Measurements from ENCODE around the gene PPP1R3F. TPM values are rescaled to one million over a fixed set of nuclear protein-coding genes. Genes with fewer than 3 reads are reported as not detected.

Gene PPP1R3F
- total and polyA plus RNA-seq, 2 donors (not counting 1 experiment from before 2014, with no cell fraction given): 3.7 to 10.2 TPM

GRCh38 chrX:49251325-49251724 lies 18.3 kb upstream of the PPP1R3F start:
- H3K4me2 ChIP-seq (replicated peaks; ENCODE audit: low read depth, low read length, poor library complexity, severe bottlenecking): no peak overlapping the region

DNA sequence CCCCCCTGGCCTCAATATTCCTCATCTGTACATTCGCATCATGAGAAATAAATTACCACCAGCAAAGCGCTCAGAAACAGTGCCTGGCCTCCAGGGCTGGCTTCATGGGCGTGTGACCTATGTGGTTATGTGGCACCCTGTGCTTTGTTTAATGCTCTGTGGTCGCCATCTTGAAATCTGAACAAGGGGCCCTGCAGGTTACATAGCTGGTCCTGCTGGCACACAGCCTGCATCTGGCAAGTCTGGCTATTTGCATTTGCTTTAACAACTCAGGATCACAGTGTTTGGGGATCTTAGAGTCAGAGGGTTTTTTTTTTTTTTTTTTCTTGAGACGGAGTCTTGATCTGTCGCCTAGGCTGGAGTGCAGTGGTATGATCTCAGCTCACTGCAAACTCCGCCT lies 15.0 kb upstream of the PPP1R3F start:
- H3K79me2 ChIP-seq (ENCODE audit: control insufficient read depth, insufficient read depth, low read length): no peaks in the 10 kb centered on the region
- H3K4me3 ChIP-seq (ENCODE audit: control extremely low read depth in 1 of 5, extremely low read depth in 1 of 5, insufficient read depth in 1 of 5, low read depth in 2 of 5, low read length in 4 of 5): no peak overlapping the region
- H3K36me3 ChIP-seq (replicated peaks in 1 of 2; ENCODE audit: control extremely low read depth in 1 of 2, control insufficient read depth in 1 of 2, extremely low read depth in 1 of 2, insufficient read depth in 2 of 2, low read length in 1 of 2): no peaks in the 10 kb centered on the region
- H3K4me1 Mint-ChIP-seq: peaks cover 22% of the 10 kb centered on the region
- H3K27ac ChIP-seq (ENCODE audit: low read length in 2 of 2): no peak overlapping the region
- no peak overlapping the region for H3K9ac ChIP-seq (ENCODE audit: low read length)
- intact Hi-C loops (cut with micrococcal nuclease): no loop called here
- H3K27ac Mint-ChIP-seq: no peak overlapping the region
- H3K9me3 ChIP-seq (ENCODE audit: control extremely low read depth in 1 of 3, control insufficient read depth in 2 of 3, insufficient read depth in 1 of 3, low read length in 2 of 3): no peaks in the 10 kb centered on the region
- H2AFZ ChIP-seq (ENCODE audit: insufficient read depth, low read depth, low read length, poor library complexity, severe bottlenecking): no peak overlapping the region
- no peaks in the 10 kb centered on the region for H3K27me3 ChIP-seq (replicated peaks in 1 of 4; ENCODE audit: control extremely low read depth in 1 of 4, control insufficient read depth in 3 of 4, insufficient read depth in 4 of 4, low read length in 3 of 4)
- no peaks in the 10 kb centered on the region for H3K9me3 Mint-ChIP-seq (ENCODE audit: insufficient read depth)
- ATAC-seq (ENCODE audit: low read depth): no peak
- H3K4me1 ChIP-seq (ENCODE audit: control insufficient read depth in 2 of 2, insufficient read depth in 2 of 2, low read length in 2 of 2): peaks cover 10 to 23% of the 10 kb centered on the region in 2 donors
- H3K4me3 Mint-ChIP-seq: no peak overlapping the region
- no peak overlapping the region for H3K4me2 ChIP-seq (replicated peaks; ENCODE audit: low read depth, low read length, poor library complexity, severe bottlenecking)
- no peak for DNase-seq
- H3K27me3 Mint-ChIP-seq: no peaks in the 10 kb centered on the region
- CTCF ChIA-PET: no interaction called here
- POLR2A ChIA-PET: interaction anchor here (0.7 kb wide), 1 partner anchor 39 kb away, joined by 6 read pairs; no protein-coding TSS in a partner anchor
- no peak for TF ChIP-seq EZH2 (IDR thresholded peaks at IDR 0.05; ENCODE audit: borderline replicate concordance, insufficient read depth, low read depth, low read length, poor library complexity, severe bottlenecking)
- TF ChIP-seq, protein P1, sequence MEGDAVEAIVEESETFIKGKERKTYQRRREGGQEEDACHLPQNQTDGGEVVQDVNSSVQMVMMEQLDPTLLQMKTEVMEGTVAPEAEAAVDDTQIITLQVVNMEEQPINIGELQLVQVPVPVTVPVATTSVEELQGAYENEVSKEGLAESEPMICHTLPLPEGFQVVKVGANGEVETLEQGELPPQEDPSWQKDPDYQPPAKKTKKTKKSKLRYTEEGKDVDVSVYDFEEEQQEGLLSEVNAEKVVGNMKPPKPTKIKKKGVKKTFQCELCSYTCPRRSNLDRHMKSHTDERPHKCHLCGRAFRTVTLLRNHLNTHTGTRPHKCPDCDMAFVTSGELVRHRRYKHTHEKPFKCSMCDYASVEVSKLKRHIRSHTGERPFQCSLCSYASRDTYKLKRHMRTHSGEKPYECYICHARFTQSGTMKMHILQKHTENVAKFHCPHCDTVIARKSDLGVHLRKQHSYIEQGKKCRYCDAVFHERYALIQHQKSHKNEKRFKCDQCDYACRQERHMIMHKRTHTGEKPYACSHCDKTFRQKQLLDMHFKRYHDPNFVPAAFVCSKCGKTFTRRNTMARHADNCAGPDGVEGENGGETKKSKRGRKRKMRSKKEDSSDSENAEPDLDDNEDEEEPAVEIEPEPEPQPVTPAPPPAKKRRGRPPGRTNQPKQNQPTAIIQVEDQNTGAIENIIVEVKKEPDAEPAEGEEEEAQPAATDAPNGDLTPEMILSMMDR (IDR thresholded peaks at IDR 0.05): no peak
- no peaks in the 10 kb centered on the region for H4K20me1 ChIP-seq (ENCODE audit: control insufficient read depth, insufficient read depth, low read length, poor library complexity, severe bottlenecking)
- WGBS (ENCODE audit: insufficient coverage): 90% methylated on average over 2 of the region's 7 CpGs

More at GRCh38 chrX:49251325-49251724, 18.3 kb upstream of the PPP1R3F start:
- Histone ChIP-seq H3K27ac (ENCODE audit: low read length in 2 of 2) (no peak overlapping the region), H3K4me3 (ENCODE audit: control extremely low read depth in 1 of 5, extremely low read depth in 1 of 5, insufficient read depth in 1 of 5, low read depth in 2 of 5, low read length in 4 of 5) (no peak overlapping the region), H3K9ac (ENCODE audit: low read length) (no peak overlapping the region), H2AFZ (ENCODE audit: insufficient read depth, low read depth, low read length, poor library complexity, severe bottlenecking) (no peak overlapping the region), H4K20me1 (ENCODE audit: control insufficient read depth, insufficient read depth, low read length, poor library complexity, severe bottlenecking) (no peaks in the 10 kb centered on the region), H3K9me3 (ENCODE audit: control extremely low read depth in 1 of 3, control insufficient read depth in 2 of 3, insufficient read depth in 1 of 3, low read length in 2 of 3) (no peaks in the 10 kb centered on the region), H3K27me3 (replicated peaks in 1 of 4; ENCODE audit: control extremely low read depth in 1 of 4, control insufficient read depth in 3 of 4, insufficient read depth in 4 of 4, low read length in 3 of 4) (no peaks in the 10 kb centered on the region), H3K4me1 (ENCODE audit: control insufficient read depth in 2 of 2, insufficient read depth in 2 of 2, low read length in 2 of 2) (peaks cover 5 to 6% of the 10 kb centered on the region in 2 donors), H3K79me2 (ENCODE audit: control insufficient read depth, insufficient read depth, low read length) (no peaks in the 10 kb centered on the region), H3K36me3 (replicated peaks in 1 of 2; ENCODE audit: control extremely low read depth in 1 of 2, control insufficient read depth in 1 of 2, extremely low read depth in 1 of 2, insufficient read depth in 2 of 2, low read length in 1 of 2) (peaks cover 0 to 16% of the 10 kb centered on the region in 2 experiments)
- Mint-ChIP-seq H3K27ac (no peak overlapping the region), H3K4me1 (peaks cover 8% of the 10 kb centered on the region), H3K4me3 (no peak overlapping the region), H3K9me3 (ENCODE audit: insufficient read depth) (no peaks in the 10 kb centered on the region), H3K27me3 (no peaks in the 10 kb centered on the region)
- intact Hi-C loops (cut with micrococcal nuclease): no loop called here
- ChIA-PET POLR2A (no interaction called here), CTCF (no interaction called here)
- TF ChIP-seq, protein P1 (IDR thresholded peaks at IDR 0.05): no peak
- no peak for TF ChIP-seq EZH2 (IDR thresholded peaks at IDR 0.05; ENCODE audit: borderline replicate concordance, insufficient read depth, low read depth, low read length, poor library complexity, severe bottlenecking)
- DNase-seq (no peak), ATAC-seq (ENCODE audit: low read depth) (no peak)
- WGBS (ENCODE audit: insufficient coverage): 95% methylated on average over 10 of the region's 13 CpGs

Data from B cell (primary cell).